Measurements from ENCODE around the gene PNPLA7.
A peak's percentile ranks its signal among the peaks of the same experiment; 100 is the strongest.

PNPLA7 gene

GRCh38 chr9:137490532-137491186 is 59.5 kb downstream of the PNPLA7 start:
- ChIA-PET POLR2A (interaction anchor here (0.7 kb wide), 1 partner anchor 126 kb away, joined by 4 read pairs; no protein-coding TSS in a partner anchor), CTCF (interaction anchor here (0.6 to 1.6 kb wide), 4 partner anchors 44 to 204 kb away, joined by 3 to 6 read pairs (median 3); partner anchors contain the start of genes EXD3 and NOXA1)
- TF ChIP-seq SETDB1 (IDR thresholded peaks at IDR 0.05; ENCODE audit: insufficient read length, low read length) (no peak), ZNF138 (tag by site-specific recombination; IDR thresholded peaks at IDR 0.05; ENCODE audit: borderline replicate concordance) (no peak), ZBTB11 (tag by site-specific recombination; conservative IDR thresholded peaks at IDR 0.05; ENCODE audit: low read depth) (no peak), GLI2 (tag by site-specific recombination; IDR thresholded peaks at IDR 0.05; ENCODE audit: borderline replicate concordance, low read depth) (no peak), ZNF112 (tag by site-specific recombination; IDR thresholded peaks at IDR 0.05) (no peak), ZBTB26 (tag by site-specific recombination; optimal IDR thresholded peaks at IDR 0.05) (no peak), ZNF610 (tag by site-specific recombination; IDR thresholded peaks at IDR 0.05; ENCODE audit: borderline replicate concordance) (no peak), ZNF544 (tag by site-specific recombination; IDR thresholded peaks at IDR 0.05) (no peak), SALL2 (tag by site-specific recombination; IDR thresholded peaks at IDR 0.05; ENCODE audit: borderline replicate concordance) (no peak), KLF7 (tag by site-specific recombination; IDR thresholded peaks at IDR 0.05; ENCODE audit: borderline replicate concordance) (no peak)
- TF ChIP-seq, protein P1, sequence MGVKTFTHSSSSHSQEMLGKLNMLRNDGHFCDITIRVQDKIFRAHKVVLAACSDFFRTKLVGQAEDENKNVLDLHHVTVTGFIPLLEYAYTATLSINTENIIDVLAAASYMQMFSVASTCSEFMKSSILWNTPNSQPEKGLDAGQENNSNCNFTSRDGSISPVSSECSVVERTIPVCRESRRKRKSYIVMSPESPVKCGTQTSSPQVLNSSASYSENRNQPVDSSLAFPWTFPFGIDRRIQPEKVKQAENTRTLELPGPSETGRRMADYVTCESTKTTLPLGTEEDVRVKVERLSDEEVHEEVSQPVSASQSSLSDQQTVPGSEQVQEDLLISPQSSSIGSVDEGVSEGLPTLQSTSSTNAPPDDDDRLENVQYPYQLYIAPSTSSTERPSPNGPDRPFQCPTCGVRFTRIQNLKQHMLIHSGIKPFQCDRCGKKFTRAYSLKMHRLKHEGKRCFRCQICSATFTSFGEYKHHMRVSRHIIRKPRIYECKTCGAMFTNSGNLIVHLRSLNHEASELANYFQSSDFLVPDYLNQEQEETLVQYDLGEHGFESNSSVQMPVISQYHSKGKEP (tag by site-specific recombination; IDR thresholded peaks at IDR 0.05): no peak
- TF ChIP-seq, protein P2, sequence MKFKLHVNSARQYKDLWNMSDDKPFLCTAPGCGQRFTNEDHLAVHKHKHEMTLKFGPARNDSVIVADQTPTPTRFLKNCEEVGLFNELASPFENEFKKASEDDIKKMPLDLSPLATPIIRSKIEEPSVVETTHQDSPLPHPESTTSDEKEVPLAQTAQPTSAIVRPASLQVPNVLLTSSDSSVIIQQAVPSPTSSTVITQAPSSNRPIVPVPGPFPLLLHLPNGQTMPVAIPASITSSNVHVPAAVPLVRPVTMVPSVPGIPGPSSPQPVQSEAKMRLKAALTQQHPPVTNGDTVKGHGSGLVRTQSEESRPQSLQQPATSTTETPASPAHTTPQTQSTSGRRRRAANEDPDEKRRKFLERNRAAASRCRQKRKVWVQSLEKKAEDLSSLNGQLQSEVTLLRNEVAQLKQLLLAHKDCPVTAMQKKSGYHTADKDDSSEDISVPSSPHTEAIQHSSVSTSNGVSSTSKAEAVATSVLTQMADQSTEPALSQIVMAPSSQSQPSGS (tag by site-specific recombination; IDR thresholded peaks at IDR 0.05; ENCODE audit: low read depth): no peak
- no peaks in the 10 kb centered on the region for H3K4me1 ChIP-seq (ENCODE audit: control insufficient read depth, insufficient read depth, low read length)
- no peak overlapping the region for H3K4me3 ChIP-seq (ENCODE audit: low read depth, low read length)
- H3K9me3 ChIP-seq (ENCODE audit: control insufficient read depth, insufficient read depth, low read depth, low read length): no peaks in the 10 kb centered on the region
- no peaks in the 10 kb centered on the region for H3K36me3 ChIP-seq (ENCODE audit: control insufficient read depth in 2 of 2, insufficient read depth in 1 of 2, low read length in 2 of 2)
- H3K27ac ChIP-seq (ENCODE audit: extremely low read depth, low read depth, low read length): no peak overlapping the region

- POLR2A ChIA-PET: no interaction called here
- CTCF ChIA-PET: no interaction called here
- Histone ChIP-seq H3K4me1 (ENCODE audit: control insufficient read depth, insufficient read depth, low read length) (no peaks in the 10 kb centered on the region), H3K36me3 (ENCODE audit: control insufficient read depth in 2 of 2, insufficient read depth in 1 of 2, low read length in 2 of 2) (no peaks in the 10 kb centered on the region), H3K4me3 (ENCODE audit: low read depth, low read length) (no peak overlapping the region), H3K27ac (ENCODE audit: extremely low read depth, low read depth, low read length) (no peak overlapping the region), H3K9me3 (ENCODE audit: control insufficient read depth, insufficient read depth, low read depth, low read length) (no peaks in the 10 kb centered on the region)
- TF ChIP-seq, protein P3, sequence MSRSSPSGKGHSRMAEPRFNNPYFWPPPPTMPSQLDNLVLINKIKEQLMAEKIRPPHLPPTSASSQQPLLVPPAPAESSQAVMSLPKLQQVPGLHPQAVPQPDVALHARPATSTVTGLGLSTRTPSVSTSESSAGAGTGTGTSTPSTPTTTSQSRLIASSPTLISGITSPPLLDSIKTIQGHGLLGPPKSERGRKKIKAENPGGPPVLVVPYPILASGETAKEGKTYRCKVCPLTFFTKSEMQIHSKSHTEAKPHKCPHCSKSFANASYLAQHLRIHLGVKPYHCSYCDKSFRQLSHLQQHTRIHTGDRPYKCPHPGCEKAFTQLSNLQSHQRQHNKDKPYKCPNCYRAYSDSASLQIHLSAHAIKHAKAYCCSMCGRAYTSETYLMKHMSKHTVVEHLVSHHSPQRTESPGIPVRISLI (tag by site-specific recombination; IDR thresholded peaks at IDR 0.05): no peak
- TF ChIP-seq, protein P4, sequence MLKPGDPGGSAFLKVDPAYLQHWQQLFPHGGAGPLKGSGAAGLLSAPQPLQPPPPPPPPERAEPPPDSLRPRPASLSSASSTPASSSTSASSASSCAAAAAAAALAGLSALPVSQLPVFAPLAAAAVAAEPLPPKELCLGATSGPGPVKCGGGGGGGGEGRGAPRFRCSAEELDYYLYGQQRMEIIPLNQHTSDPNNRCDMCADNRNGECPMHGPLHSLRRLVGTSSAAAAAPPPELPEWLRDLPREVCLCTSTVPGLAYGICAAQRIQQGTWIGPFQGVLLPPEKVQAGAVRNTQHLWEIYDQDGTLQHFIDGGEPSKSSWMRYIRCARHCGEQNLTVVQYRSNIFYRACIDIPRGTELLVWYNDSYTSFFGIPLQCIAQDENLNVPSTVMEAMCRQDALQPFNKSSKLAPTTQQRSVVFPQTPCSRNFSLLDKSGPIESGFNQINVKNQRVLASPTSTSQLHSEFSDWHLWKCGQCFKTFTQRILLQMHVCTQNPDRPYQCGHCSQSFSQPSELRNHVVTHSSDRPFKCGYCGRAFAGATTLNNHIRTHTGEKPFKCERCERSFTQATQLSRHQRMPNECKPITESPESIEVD (tag by site-specific recombination; IDR thresholded peaks at IDR 0.05): no peak
- TF ChIP-seq ZEB2 (tag by site-specific recombination; IDR thresholded peaks at IDR 0.05): no peak
- TF ChIP-seq GLIS1 (tag by site-specific recombination; IDR thresholded peaks at IDR 0.05): peak; percentile 73
Measured at GRCh38 chr9:137488906-137489305, 61.3 kb downstream of the PNPLA7 start.

Measured in HEK293 (cell line).